Stimulated activated naive CD4-positive, alpha-beta T cell (primary cell): ENCODE data around the gene UBXN2A.
A peak's percentile ranks its signal among the peaks of the same experiment; 100 is the strongest.

Source experiments
- DNase-seq, 6 experiments: peaks; one replicate each; lab custom pipeline; 2025; lab: John Stamatoyannopoulos, UW

UBXN2A gene

DNA sequence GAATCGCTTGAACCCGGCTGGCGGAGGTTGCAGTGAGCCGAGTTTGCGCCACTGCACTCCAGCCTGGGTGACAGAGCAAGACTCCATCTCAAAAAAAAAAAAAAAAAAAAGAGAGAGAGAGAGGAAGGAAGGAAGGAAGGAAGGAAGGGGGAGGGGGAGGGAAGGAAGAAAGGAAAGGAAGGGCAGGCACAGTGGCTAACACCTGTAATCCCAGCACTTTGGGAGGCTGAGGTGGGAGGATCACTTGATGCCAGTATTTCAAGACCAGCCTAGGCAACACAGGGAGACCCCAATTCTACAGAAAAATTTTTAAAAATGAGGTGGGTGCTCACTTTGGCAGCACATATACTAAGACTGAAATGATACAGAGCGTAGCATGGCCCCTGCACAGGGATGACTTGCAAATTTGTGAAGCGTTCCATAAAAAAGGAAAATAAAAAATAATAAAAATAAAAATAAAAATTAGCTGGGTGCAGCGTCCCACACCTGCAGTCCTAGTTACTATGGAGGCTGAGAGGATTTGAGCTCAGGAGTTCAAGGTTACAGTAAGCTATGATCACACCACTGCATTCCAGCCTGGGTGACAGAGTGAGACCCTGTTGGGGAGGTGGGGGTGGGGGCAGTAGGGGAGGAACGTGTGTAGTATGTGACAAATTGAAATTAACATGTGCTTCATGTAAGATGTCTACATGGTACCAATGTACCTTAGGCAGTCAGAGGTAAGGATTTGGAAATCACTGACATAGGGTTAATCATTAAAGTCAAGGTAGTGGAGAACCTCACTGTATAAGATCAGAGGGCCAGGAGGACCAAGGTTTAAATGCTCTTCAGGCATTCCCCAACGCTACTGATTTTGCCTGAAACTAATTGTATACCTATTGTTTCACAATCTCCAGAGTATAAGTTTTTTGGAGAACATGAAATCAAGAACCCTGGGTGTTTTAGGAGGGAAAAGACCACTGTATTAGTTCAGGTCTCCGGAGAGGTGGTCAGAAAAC is 105.5 kb downstream of the UBXN2A start:
- no peak for DNase-seq

DNA sequence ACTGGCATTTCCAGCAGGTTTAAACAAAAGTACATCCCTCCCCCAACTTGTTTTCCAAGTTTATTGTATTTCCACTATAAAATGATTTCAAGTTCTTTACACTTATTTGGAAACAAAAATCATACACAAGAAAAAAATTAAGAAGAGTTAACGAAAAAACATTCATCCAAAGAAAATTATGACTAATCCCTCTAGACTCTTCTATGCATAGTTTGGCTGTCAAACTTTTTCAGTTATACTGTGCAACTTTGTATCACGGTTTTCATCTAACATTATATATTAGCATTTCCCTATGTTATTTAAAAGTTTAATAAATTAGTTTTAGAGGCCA is 106.3 kb downstream of the UBXN2A start:
- no peak for DNase-seq

DNA sequence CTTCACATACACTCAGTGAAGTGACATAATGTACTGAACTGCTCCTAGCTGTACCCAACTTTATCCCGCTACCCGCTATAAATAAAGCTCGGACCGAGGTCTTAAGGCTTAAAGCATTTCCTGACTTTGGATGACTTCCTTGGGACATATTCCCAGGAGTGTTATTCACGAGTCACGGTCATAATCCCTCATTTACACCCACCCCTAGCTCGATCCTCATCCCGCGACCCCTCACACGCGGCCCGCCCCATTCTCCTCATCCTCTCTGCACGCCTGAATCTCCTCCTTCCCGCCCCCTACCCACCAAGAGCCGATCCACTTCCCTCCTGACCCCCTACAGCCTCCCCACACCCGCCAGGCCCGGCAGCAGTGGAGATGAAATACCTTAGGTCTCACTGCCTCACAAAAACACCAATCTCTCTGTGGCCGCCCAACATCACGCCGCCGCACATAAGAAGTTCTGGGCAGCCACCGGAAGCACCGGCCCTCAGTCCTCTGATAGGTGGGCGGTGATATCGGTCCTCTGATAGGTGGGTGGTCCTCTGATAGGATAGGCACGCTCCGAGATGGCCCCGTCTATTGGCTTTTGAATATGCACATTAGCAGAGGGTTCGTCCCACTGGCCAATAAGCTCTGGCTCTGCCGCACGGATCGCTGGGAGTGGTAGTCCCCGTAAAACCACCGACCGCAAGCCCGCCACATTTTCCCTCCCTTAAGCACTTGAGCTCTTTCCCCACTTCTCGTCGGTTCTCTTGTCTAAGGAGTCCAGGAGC is 106.9 kb downstream of the UBXN2A start, which contains the start of gene WDCP:
WDCP (minus strand) TSS at position 462 of the 773 bp plus-strand sequence. CDS start 7,897 bp downstream, outside the sequence.
- DNase-seq = peak; percentile 79 to 92 (median 90)

DNA sequence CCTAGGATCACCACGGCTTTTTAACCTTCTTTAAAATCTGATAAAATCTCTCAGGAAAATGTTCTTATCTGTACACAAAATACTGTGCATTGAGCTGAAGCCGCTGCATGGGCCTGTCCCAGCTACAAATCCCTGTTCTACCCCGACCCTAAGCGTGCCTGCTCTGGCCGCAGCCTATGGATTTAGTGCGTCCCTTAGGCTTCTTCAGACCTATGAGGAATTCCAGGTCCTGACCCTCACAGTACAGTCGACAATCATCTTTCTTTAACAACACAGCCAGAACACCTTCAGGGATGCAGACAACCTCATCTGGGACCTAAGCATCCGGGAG is 107.4 kb downstream of the UBXN2A start:
- no peak for DNase-seq

DNA sequence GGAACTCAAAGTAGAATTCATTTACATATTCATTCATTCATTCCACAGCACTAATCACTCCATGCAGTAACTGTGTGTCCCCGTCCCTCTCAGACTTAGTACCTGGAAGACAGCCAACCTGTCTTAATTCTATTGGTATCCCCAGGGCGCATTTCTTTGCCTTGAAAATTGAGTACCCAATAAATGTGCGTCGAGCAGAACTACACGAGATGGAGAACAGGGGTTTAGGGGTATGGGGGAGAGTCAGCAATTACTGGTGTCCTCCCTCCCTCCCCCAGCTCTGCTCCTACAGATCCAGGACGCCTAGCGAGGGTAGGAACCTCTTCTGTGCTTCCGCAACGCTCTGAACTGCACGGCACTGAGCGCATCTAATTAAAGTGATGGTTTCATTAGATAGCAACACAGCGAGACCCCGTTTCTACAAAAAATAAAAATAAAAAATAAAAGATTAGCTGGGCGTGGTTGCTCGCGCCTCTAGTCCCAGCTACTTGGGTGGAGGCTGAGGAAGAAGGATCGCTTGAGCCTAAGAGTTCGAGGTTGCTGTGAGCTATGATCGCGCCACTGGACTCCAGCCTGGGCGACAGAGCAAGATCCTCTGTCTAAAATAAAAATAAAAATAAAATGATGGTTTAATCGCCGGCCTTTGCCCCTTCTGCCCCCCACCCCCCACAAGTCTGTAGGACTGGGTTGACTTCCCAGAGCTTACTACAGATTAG is 108.7 kb downstream of the UBXN2A start:
- DNase-seq = peak in 1 of 6 experiments; percentile 5

DNA sequence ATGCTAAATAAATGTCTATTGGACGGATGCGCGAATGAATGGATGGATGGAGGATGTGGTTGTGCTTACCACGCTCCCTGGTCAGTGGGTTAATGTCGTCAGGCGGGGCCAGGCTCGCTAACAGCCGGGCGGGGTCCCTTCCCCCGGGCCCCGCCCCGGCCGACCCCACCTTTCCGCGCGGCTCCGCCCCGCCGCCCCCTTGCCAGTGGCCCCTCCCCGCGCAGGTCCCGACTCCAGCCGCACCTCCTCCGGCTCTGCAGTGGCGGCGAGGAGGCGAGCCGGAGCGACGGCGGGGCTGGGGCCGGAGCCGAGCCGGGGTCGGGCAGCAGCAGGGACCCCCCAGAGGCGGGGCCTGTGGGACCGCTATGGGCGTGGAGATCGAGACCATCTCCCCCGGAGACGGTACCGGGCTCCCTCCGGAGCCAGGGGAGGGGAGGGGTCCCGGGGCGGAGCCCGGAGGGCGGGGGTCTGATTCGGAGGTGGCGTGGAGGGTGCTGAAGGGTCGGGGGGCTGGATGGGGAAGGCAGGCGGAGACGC is 109.3 kb downstream of the UBXN2A start, which contains the start of gene FKBP1B:
FKBP1B (plus strand) TSS at position 257 of the 537 bp plus-strand sequence; CDS start at position 366, 109 bp downstream.
- DNase-seq = peak in 2 of 6 experiments; percentile 30 to 32

DNA sequence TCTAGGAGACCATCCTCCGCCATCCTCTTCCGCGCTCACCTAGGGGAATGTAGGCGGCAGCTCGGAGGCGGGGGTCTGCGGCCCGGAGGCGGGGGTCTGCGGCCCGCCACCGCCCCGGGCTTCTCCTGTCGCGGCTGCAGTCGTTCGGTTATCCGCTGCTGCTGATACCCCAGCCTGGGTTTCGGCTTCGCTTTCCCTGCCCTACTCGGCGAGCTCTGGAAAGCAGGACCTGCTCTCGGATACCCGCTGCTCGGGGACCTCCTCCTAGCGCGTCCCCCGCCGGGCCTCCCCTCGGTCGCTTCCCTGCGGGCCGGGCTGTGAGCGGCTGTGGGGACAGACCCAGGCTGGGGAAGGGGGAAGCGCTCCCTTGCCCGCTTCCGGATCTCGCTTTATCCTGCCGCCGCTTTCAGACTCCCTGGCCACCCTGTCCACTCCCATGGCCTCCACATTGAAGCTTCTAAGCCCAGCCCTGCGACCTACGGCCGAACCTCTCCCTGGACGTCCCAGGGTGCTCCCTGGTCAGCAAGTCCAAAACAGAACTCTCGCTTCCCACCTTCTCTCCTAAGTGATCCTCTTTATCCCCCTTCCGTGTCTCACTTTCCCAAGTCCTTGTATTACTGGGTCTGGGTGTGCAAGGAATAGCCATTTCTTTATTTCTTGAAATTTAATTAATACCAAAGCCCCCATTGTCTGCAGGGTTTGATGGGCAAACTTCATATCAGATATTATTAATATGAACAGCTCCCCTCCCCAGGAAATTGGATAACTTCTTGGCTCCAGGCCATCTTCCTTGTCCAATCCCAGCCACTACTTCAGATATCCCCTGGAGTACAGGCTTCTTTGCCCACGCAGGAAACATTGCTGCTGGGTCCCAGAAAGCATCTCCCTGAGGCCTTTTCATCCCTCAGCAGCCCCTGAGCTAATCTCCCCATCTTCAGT is 110.0 kb downstream of the UBXN2A start:
- DNase-seq = peak in 2 of 6 experiments; percentile 10 to 11

DNA sequence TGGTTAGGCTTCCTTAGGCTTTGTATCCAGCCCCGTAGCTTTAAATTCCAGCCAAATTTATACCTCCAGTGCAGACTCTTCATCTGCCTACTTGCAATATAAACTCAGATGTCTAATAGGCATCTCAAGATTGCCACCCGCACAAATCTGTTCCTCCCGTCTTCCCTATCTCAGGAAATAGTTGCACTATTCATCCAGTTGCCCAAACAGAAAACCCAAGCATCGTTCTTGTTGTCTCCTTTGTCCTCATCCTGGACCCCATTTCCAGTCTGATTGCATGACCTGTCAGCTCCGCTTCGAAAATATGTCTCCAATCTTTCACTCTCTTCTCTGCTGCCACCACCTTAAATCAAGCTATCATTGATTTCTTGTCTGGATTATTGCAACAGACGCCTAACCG is 111.6 kb downstream of the UBXN2A start:
- no peak for DNase-seq

DNA sequence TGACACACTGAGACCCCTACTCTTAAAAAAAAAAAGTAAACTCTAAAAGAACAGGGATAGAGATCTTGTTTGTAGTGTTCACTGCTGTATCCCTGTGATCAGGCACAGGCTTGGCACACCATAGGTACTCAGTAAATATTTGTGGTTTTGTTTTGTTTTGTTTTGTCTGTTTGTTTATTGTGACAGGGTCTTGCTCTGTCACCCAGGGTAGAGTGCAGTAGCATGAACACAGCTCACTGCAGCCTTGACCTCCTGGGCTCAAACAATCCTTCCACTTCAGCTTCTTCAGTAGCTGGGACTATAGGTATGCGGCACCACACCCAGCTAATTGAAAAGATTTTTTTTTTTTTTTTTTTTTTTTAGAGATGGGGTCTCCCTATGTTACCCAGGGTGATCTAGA is 112.7 kb downstream of the UBXN2A start:
- no peak for DNase-seq
